HG03103 (cell line): Measurements from ENCODE around the gene MCC.
"Not testable (repeated sequence)": the region's sequence is repeated elsewhere in the genome, so short reads cannot be mapped to it uniquely, and the experiment has no call there.

Experiments
- ATAC-seq: cut with Tn5 transposase; IDR thresholded peaks from one replicate; pipeline ENCODE4 v1.9.1; 2021; ENCODE audit warnings: low read depth; ENCODE audit not compliant: unreplicated experiment

Gene MCC

DNA sequence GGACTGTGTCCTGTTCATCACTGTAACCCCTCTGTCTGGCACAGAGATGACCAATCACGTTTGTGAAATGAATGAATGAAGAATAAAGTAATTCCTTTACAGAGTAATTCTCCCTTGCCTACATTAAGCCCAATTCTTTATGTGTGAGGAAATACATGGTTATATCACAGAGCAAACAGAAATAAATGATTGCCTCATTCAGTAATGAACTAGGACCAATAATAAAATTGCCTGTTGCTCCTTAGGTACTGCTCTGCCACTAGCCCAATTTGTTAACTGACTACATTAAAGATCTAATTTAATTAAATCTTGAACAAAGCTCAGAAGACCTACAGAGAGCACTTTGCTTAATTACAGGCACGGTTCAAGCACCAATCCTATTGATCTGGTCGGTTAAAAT is 389.9 kb downstream of the MCC start:
- no peak for ATAC-seq

DNA sequence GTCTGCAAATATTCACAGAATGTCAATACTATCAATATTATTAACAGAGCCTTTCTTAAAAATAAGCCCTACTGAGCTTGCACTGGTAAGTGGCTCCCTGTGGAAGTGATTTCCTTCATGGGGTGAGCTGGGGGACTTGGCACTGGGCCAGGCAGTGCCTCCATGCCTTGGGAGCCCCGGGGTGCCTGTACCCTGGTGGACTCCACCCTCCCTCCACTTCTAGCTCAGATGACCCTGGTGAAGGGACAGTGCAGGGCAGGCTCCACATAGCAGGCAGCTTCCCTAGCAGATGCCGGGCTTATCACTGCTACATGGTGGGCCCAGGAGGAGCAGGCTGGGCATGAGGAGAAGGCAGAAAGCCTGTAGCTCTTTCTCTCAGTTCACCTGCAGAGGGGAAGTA is 392.4 kb downstream of the MCC start:
- no peak for ATAC-seq

DNA sequence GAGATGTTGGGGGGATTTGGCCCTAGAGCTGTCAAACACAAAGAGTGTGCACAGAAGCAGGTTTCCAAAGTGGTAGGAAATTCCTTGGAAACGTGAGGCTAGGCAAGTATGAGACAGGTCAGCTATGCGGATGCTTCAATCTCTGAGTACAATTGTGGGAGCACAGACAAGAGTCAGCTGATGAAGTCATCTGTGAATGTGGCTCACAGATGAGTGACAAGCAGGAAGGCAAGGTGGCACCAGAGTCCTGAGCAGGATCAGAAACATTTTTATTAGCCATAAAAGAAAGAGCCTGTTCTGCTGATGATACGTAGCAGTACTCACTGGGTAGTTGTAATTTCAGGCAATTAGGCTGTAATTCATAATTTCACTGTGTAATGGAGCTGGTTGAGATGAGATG is 394.7 kb downstream of the MCC start:
- no peak for ATAC-seq

DNA sequence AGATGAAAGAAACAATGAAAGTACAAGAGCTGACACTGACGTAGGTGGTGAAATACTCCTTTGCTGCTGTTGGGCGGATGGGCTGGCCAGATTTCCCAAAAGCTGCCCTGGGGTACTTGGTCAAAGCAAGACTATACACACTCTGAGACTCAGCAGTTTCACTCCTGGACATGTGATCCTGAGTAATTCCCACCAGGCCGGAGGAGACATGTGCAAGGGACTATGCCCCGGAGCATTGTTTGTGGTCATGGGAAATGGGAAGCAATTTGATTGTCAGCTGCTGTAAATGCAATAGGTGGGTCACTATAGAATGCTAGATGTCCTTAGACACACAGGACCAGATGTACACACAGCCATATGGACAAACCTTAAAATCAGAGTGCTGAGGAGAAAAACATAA is 395.6 kb downstream of the MCC start:
- ATAC-seq: no peak

DNA sequence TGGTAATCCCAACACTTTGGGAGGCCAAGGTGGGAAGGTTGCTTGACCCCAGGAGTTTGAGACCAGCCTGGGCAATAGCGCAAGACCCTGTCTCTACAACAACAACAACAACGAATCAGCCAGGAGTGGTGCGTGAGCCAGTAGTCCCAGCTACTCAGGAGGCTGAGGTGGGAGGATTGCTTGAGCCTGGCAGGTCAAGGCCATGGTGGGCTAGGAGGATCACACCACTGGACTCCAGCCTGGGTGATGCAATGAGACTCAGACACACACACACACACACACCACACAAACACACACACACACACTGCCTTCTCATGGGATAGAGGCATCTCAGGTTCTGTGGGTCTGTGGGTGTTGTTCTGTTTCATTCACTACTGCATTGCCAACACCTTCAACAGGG is 396.6 kb downstream of the MCC start:
- ATAC-seq: no peak

DNA sequence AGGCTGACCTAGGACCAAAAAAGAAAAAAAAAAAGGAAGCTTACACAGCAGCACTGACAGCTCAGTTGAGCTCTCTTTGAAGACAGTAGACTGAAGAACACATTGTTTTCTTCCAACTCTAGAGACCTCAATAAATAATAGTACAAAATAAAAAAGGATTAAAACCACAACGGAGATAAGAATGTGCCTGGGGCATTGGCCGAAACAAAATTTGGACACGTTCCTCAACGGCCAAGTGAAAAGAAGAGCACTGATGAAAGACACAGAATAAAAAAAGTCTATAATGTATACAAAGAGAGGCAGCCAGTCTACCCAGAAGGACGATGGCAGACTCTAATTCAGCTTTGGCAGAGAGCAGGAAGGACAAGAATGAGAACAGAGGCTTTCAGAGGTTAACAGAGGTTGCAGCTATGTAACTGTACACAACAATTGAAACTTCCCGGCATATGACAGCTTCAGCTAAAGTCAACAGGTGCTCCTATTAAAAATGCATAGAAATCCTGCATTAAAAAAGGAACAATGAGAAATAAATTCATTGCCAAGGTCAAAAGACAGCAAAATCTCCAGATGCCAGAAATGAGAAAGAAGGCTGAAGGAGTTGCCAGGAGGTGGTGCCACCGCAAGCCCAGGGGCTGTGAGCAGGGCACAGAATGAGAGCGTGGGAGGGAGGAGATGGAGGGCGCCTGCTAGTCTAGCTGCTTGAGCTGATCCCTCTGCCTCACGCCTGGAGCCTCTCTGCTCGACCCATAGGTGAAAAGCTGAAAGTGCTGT is 397.7 kb downstream of the MCC start:
- no peak for ATAC-seq

DNA sequence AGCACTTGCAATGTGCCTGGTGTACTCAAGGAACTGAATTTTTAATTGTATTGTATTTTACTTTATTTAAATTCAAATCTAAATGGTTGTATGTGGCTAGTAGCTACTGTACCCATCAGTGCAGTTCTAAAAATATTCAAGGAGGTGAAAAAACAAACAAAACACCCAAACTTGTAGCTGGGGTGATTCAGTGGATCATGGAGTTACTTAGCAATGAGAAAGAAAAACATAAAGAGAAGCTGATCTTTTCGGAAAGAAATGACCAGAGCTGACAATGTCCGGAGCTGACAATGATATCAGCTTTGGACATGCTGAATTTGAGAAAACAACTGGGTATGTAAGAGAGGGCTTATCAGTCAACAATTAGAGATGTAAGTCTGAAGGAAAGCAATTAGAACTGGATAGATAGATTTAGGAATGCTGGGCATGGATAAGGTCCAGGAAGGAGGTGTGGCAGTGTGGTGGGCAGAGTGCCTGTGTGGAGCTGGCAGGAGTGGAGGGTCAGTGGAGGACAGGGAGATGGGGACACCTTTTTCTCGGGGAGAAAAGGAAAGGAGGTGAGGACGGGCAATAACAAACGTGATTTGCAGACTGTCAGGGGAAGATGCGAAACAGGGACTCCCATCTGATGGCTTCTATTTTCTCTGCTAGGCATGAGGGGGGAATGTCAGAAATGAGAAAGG is 398.5 kb downstream of the MCC start:
- ATAC-seq: no peak

DNA sequence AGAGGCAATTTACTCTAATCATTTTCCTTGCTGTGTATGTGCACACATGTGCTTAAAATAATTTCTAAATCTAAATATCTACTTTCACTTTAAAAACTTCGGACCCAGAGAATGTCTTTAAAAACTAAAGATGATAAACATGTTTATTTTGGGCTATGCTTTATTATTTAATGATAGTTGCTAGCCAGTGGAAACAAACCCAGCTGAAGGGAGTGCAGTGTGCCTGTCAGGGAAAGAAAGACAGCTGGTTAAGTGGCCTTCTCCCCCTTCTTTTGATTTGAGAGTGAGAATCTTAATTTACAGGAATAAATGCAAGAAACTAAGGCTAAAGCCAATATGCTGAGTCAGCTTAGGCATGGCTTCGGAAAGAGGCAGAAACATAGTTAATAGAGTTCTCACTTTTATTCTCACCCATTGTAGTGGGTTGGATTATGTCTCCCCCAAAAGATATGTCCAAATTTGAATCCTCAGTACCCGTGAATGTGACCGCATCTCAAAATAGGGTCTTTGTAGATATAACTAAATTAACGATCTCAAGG is 400.2 kb downstream of the MCC start:
- no peak for ATAC-seq

DNA sequence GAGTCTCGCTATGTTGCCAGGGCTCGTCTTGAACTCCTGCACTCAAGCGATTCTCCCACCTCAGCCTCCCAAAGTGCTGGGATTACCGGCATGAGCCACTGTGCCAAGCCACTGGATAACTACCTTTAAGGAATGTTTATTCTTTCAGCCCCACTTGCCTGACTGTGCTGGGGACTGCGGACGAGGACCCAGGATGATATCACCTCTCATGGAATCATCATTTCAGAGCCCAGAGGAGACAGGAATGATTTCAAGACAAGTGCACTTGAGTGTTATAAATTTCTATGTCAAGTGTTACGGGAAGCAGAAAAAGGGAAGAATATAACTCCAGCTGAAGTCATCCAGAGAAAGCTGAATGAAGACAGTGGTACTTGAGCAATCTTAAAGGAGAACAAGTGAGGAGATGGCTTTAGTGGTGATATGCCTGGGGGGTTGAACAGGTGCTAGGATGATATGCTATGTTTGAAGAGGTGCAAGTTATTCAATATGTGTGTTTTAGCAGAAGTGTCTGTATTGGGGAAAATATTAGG is 402.3 kb downstream of the MCC start:
- ATAC-seq: no peak

DNA sequence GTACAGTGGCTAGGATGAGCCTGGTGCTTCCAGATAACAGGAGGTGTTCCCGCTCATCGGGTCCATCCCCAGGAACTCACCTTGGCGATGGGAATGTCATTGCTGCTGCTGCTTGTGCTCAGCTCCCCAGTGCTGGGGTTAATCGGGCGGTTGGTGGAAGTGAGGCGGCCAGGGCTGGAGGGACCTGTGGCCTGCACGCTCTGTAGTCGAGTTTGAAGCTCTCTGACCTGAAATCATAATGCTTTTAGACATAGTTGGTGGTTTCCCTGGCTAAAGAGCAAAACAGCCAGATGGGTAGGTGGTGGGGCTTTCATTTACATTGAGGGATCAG is 403.2 kb downstream of the MCC start:
- ATAC-seq: no peak

DNA sequence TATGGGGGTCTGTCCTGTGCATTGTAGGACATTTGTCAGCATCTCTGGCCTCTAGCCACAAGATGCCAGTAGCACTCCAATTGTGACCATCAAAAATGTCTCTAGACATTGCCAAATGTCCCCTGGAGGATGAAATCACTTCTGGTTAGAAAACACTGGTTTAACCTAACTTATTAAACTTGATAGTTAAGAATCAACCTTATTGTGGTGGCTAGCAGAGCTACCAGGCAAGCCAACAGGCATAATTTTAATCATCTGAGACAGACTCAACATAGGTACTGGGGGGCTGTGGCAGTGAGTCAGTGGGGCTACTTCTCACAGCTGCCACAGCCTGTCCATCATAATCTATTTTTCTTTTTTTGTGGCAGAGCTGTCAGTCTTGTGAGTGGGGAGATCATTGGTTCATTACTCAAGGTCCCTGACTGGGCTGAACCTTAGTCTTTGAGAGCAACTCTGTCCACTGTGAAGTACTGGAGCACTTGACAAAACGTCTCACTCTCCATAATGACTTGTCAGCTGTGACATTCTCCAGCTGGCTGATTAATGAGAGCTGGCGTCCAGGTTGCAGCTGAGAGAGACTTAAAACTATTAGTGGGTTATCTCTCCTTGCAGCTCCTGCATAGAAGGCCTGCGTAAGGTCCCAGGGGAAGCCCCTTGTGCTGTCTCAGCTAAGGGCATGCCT is 403.7 kb downstream of the MCC start:
- ATAC-seq: no peak

DNA sequence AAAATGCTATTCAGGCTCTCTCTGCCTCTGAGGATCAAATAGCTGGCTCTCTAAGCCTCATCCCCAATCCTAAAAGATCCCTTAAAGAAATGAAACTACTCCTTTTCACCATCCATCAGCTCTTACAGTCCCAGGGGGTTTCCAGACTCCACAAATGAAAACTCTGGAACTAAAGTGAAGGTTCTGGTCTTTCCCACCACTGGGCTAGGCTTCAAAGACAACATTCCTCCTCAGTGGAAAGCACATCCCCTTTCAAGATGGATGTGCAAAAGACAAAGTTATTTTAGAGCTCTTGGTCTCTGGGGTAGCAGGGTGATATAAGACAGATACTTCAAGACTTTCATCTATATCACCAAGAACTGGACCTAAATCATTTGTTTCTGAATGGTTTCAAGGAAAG is 404.8 kb downstream of the MCC start:
- ATAC-seq: no peak

DNA sequence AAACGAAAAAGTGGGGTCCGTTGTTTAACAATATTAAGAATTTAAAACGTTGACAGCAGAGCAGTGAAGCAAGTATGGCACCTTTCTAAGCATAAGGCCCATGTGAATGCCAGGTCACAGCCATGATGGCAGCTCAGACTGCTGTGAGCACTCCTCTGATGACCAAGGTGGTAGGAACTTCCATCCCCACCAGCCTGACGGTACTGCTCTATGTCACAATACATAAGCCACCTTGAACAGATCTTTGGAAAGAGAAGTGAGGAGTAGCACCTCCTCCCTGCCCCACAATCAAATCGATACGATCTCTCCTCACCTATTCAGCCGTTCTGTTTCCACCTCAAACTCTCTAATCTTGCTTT is 405.7 kb downstream of the MCC start:
- no peak for ATAC-seq

DNA sequence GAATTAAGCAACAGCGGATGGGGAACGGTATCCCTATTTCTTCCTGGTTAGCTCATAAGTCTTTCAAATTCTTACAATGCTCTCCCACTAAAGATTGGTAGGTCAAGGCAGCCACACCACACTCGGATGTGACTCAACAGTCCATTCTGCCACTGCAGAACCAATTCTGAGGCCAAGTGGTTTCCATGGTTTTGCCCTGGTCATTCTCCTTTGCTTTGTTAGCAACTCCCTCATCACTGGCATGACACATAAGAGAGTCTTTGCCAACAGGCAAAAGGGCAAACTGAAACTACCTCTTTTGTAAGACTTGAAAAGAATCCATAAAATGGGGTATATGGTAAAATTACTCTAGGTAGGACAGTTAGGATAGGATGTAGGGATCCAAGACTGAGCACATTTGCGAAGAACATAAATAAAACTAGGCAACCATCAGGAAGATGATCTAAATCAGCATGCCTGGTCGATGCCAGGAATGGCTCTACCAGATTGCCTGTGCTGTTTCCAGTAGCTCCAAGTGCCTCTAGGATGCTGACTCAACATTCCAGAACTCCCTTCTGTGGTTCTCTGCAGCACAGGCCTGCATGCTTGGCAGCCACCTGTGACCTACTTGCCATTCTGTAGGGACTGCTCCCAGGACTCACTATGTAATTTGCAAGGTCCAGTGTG is 406.2 kb downstream of the MCC start:
- no peak for ATAC-seq

DNA sequence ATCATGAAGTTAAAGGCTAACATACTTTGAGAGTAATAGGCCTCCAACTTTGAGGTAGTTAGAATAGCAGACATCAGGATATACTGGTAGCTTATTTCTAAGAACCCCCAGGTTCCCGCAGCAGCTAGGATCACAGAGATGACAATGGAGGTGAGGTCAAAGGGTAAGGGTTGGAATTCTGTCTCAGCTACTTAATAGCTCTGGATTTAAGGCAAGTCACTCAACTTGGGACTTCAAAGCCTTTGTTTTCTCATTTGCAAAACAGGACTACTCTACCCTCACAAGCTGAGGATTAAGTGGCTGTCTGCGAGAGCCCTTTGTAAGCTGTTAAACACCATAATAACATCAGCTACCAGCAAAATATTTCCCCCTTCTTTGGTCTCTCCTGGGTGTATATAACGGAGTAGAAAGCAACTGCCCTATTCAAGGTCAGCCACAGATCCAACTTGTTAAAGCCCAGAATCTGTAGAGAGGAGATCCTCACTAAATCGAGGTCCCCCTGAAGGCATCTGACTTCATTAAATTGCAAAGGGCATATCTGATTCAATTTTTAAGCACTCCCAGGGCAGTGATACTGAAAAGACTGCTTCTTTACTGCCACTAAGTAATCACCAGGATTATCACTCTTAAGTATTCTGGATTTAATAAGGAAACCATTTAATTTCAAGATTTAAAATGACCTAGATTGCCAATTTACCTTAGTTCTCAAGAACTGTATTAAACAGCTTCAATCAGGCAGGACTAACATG is 407.0 kb downstream of the MCC start:
- no peak for ATAC-seq

DNA sequence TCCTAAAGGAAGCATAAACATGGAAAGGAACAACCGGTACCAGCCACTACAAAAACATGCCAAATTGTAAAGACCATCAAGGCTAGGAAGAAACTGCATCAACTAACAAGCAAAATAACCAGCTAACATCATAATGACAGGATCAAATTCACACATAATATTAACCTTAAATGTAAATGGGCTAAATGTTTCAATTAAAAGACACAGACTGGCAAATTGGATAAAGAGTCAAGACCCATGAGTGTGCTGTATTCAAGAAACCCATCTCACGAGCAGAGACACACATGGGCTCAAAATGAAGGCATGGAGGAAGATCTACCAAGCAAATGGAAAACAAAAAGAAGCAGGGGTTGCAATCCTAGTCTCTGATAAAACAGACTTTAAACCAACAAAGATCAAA is 411.6 kb downstream of the MCC start:
- not testable (repeated sequence) for ATAC-seq

DNA sequence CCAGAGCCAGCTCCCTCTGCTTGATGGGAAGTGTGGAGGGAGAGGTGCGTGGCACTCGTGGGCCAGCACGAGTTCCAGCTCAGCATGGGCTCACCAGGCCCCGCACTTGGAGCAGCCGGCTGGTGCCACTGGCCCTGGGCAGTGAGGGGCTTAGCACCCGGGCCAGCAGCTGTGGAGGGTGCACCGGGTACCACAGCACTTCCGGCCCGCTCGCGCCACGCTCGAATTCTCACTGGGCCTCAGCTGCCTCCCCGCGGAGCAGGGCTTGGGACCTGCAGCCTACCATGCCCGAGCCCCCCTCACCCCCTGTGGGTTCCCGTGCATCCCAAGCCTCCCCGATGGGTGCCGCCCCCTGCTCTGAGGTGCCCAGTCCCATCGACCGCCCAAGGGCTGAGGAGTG is 413.2 kb downstream of the MCC start:
- no peak for ATAC-seq

DNA sequence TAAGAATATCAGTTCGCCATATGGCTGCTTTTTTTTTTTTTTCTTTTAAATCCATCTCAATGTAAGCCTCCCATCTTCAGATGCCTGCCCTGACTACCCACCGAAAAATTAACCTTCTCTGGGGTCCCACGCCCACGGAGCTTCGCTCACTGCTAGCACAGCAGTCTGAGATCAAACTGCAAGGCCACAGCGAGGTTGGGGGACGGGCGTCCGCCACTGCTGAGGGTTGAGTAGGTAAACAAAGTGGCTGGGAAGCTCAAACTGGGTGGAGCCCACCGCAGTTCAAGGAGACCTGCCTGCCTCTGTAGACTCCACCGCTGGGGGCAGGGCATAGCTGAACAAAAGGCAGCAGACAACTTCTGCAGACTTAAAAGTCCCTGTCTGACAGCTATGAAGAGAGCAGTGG is 414.6 kb downstream of the MCC start:
- ATAC-seq: not testable (repeated sequence)

DNA sequence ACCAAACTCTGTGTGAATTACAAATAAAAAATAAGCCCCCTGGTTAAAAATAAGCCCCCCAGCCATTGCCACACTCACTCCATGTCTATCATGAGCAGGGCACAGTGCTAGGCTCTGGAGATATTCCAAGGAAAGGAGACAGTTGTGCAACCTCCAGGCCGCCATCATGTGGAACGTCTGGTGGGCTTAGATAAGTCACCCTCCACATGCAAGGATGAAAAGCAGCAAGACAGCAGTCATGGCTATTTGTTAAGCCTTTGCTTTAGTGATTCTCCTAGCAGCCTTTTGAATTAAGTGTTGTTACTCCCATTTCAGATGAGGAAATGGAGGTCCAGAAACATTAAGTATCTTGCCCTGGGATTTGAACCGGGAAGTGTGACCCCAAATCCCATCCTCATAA is 416.9 kb downstream of the MCC start:
- ATAC-seq: no peak

DNA sequence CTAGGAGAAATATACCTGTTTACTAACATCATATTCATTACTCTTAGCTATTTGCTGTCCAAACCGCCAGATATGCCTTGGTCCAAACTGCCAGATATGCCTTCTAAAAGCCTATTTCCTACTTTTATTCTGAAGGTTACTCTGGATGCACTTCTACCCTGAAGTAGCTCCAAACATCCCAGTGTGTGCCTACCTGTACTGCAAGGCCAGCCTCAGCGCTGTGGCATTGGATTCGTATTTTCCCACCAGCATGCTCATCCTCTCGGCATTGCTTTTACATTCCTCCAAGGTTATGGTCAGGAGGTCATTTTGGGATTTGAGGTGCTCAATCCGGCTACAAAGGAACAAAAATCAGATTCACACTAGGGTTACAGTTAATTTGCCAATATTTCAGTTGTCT is 417.4 kb downstream of the MCC start:
- no peak for ATAC-seq
